Erythroblast (primary cell): ENCODE results near the gene AANAT.
"Not testable (repeated sequence)": the region's sequence is repeated elsewhere in the genome, so short reads cannot be mapped to it uniquely, and the experiment has no call there.

Source experiments
- DNase-seq, 2 experiments: peaks; one replicate each; lab custom pipeline; 2025; lab: John Stamatoyannopoulos, UW
- GATA1 ChIP-seq: IDR thresholded peaks from 2 replicates; pipeline ENCODE4 v1.6.1; 2011; ENCODE audit warnings: low read depth, mild to moderate bottlenecking, control low read depth, low read length, moderate library complexity
- POLR2A ChIP-seq: IDR thresholded peaks from 2 replicates; pipeline ENCODE4 v1.6.1; 2011; ENCODE audit warnings: mild to moderate bottlenecking, low read length

AANAT gene

GRCh38 chr17:76496464-76496863 lies 29.1 kb downstream of the AANAT start:
- TF ChIP-seq GATA1 (no peak), POLR2A (no peak)
- no peak for DNase-seq

- DNase-seq, result no peak
- TF ChIP-seq POLR2A, result no peak
- no peak for TF ChIP-seq GATA1
These were observed 30.2 kb downstream of the AANAT start for GRCh38 chr17:76497699-76497978.

DNA sequence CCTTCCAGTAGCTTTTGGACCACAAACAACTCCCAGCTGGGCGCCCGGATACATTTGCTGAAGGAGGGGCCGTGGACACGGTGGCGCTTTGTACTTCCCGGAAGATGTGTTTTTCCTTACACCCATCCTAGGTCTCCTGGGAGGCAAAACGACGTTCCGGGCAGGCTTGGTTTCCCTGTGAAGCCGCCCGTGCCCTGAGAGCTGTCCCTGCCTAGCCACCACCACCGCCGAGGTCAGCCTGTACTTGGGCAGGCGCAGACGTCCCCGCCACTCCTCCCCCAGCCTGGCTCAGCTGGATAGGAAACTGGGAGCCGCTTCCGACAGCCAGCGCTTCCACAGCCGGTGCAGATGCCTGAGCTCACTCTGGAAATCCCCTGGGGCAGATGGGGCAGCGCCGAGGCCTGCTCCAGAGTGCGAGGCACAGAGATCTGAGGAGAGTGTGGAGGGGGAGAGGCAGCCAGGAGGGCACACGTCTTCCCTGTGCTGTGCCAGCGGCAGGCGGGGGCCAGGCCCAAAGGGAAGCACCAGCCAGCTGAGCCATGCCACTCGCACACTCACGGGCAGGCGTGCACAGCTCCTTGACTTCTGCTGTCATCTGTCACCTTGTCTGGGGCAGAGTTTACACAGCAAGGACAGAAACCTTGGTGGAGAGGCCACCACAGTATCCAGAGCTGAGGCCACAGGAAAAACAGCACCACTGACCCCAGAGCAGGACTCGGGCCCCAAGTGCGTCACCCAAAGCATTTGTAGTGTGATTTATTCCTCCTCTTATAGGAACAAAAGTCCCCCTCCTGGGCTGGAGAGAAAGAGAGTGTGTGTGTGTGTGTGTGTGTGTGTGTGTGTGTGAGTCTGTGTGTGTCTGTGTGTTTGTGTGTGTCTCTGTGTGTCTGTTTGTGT lies 30.8 kb downstream of the AANAT start:
- no peak for TF ChIP-seq GATA1
- no peak for TF ChIP-seq POLR2A

GRCh38 chr17:76498876-76499251 lies 31.5 kb downstream of the AANAT start:
- no peak for DNase-seq

More for the DNA sequence above, 30.8 kb downstream of the AANAT start:
- DNase-seq, result no peak

GRCh38 chr17:76499267-76499667 lies 31.9 kb downstream of the AANAT start:
- DNase-seq, result no peak
- TF ChIP-seq GATA1, result no peak
- no peak for TF ChIP-seq POLR2A

More at GRCh38 chr17:76498876-76499251, 31.5 kb downstream of the AANAT start:
- TF ChIP-seq GATA1, result no peak
- no peak for TF ChIP-seq POLR2A

DNA sequence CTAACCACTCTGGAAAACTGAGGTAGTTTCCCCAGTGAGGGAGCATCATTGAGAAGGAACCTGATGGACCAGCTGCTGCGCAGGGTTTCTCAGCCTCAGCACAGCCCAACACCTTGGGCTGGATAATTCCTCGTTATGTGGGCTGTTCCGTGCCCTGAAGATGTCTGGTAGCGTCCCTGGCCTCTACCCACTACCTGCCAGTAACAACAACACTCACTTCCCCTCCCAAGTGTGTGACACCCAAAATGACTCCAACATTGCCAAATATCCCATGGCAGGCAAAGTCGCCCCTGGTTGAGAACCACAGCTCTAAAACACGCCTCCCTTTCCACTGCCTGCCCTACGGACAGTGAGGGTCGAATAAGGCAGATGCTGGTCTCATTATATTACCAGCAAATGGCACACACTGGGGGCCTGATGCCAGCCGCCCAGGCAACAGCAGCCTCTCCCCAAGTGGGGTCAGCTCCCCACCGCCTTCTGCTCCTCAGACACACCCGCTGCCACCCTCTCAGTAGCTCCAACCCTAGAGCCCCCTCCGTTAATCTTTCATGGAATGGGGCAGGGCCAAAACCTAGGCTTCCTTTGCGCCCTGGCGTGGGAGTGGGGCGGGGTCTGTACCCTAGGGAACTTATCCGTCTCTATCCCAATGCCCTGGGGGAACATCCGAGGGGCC lies 32.8 kb downstream of the AANAT start:
- no peak for DNase-seq

DNA sequence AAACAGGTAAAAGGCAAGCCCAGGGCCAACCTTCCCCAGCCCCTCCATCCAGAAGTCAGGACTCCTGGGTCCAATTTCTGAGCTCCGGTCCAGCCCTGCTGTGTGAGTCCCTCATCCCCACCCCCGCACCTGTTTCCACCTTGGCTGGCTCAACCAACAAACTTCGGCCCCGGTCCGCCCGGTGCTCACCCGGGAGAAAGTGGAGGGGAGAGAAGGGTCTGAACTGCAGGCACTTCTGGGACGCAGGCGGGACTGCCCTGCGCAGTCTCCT lies 33.3 kb downstream of the AANAT start:
- no peak for DNase-seq
- TF ChIP-seq GATA1, result no peak
- TF ChIP-seq POLR2A, result no peak

More for the DNA sequence above, 32.8 kb downstream of the AANAT start:
- TF ChIP-seq POLR2A (no peak), GATA1 (no peak)

DNA sequence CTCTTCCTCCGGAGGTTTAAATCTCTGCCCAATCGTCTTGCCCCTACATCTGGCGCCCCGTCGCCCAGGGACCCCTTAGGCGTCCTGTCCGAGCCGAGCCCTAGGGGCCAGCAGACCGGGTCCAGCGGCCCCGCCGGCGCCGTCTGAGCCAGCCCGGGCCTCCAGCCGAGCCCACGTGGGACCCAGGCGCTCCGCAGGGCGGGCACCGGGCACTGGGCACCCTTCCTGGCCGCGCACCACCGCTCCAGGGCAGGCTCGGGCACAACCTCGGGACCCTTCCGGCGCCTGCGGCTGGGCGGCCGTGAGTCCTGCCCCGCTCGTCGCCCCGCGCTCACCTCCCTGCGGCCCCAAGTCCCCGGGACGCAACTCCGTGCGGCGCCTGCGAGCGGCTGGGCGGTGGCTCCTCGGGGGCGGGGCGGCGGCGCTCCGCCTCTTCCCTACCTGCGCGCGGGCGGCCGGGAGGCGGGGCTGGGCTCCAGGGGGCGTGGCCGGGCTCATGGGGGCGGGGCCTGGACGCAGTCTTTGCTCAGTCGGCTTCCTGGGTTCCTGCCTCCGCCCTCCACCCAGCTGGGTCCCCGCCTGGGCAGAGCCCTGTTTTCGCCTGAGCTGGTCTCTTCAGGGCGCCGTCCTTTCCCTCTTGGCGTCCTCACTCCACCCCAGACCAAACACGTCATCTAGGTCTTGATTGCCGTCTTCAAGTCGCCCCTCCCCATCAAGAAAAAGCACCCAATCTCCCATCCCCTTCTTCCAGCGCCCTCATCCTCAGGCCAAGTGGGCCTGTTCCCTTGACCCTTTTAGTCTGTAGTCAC lies 33.8 kb downstream of the AANAT start, which contains the start of gene RHBDF2:
RHBDF2 (minus strand) TSS at position 406 of the 809 bp plus-strand sequence. CDS start 19,899 bp downstream, outside the sequence.
- TF ChIP-seq GATA1 (no peak), POLR2A (peak; percentile 33)
- DNase-seq, result peak; percentile 87 to 96

GRCh38 chr17:76501827-76502307 lies 34.5 kb downstream of the AANAT start:
- DNase-seq, result no peak
- no peak for TF ChIP-seq GATA1
- peak; percentile 3 for TF ChIP-seq POLR2A

GRCh38 chr17:76502341-76503211 lies 35.2 kb downstream of the AANAT start:
- no peak for DNase-seq
- TF ChIP-seq GATA1 (no peak), POLR2A (no peak)

DNA sequence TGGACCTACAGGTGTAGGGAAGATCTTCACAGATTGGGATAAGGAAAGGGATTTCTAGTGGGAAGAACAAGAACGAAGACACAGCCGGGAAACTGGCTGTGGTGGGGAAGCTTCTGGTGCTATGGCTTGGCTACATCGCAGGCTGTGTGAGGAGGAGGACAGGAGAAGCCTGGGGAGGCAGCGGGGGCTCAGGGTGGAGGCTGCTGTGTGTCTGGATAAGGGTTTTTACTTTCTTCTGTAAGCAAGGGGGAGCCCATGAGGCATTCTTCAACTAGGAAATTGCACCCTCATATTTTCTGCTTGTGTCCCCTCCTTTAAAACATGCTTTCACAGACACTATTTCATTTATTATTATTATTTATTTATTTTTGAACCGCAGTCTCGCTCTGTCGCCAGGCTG lies 36.7 kb downstream of the AANAT start:
- TF ChIP-seq GATA1 (no peak), POLR2A (no peak)
- peak; percentile 46 to 48 for DNase-seq

DNA sequence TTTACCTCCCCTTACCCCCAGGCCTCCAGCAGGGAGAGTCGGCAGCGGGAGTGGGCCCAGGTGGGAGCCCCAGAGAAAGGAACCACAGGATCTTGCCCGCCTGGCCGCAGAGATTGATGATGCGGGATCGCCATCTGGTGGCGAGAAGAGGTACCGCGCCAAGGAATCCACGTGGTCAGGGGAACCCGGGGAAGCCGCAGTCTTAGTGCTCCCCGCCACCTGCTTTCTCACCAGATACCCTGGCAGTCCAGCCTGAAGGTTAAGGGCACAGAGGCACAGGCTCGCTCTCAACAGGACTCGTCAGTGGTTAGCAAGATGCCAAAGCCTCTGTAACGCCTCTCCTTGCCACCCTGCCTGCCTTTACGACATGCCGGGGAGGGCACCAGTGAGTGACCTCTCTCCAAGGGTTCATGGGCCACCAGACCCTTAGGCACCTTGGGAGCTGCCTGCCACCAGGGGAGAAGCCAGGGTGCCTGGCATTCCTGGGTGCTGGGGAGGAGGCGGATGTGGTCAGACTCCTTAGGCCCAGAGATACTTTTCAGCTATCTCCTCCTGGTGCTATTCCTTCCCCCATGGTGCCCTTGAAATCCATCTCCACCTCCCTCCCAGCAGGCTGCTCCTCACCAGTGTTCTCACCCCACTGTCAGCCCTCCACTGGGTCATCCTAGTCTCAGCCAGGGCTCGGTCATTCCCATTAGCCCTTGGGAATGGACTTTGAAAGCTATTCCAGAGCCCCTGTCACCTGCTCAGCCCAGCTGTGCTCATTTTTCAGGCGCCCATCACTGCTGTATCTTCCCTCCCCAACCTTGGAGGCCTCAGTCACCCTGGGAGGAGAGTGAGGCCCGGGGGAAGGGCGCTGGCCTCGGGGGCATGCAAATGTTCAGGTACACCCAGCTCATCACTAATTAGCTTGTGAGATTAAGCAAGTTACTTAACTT lies 39.3 kb downstream of the AANAT start:
- TF ChIP-seq GATA1 (no peak), POLR2A (no peak)
- peak; percentile 68 to 86 for DNase-seq

GRCh38 chr17:76508472-76509063 lies 41.2 kb downstream of the AANAT start:
- DNase-seq, result not testable (repeated sequence)
